ENCODE results near the gene LAMP1.

- no peak for TF ChIP-seq CTCF (IDR thresholded peaks at IDR 0.05; ENCODE audit: low read depth, low read length, poor library complexity, severe bottlenecking)
- no peak for TF ChIP-seq EZH2phosphoT487 (IDR thresholded peaks at IDR 0.05; ENCODE audit: borderline replicate concordance, low read length)
Measured at GRCh38 chr13:113359571-113359970, 62.5 kb downstream of the LAMP1 start.

Data from DOHH2 (cell line).